IMR-90 (cell line): ENCODE results near the gene SPAG9. TPM values are rescaled to one million over a fixed set of nuclear protein-coding genes. Genes with fewer than 3 reads are reported as not detected.

ENCODE experiments used
- ATAC-seq: fragments of 200-7000 bp; cut with Tn5 transposase; 2 replicates; pipeline ENCODE4 v1.9.1; 2020; ENCODE audit warnings: low read depth, mild to moderate bottlenecking, moderate library complexity
- BruUV-seq: library from RNA; stranded (reverse); fragments of 400-500 nt; replicated peaks from 2 replicates; lab custom pipeline; 2021; lab: Mats Ljungman, UMichigan
- CTCF ChIA-PET: fragments of 300-600 bp; formaldehyde crosslinking; extraction: SDS; loops from one replicate; lab custom pipeline; 2021; ENCODE audit warnings: antibody characterized with exemption; lab: Yijun Ruan, JAX
- POLR2A ChIA-PET: fragments of 300-600 bp; sonication (Branson Sonifier 250); formaldehyde crosslinking; loops from one replicate; lab custom pipeline; 2022; ENCODE audit warnings: antibody characterized with exemption; ENCODE audit not compliant: unreplicated experiment; lab: Charles Lee
- DNase-seq: peaks from one replicate; pipeline ENCODE4 v3.0.0; 2013
- H2AFZ ChIP-seq: replicated peaks from 2 replicates; pipeline ENCODE3; 2013; ENCODE audit warnings: low read length, mild to moderate bottlenecking; ENCODE audit not compliant: poor library complexity
- H2AK5ac ChIP-seq: 2 replicates; pipeline ENCODE4 v1.6.1; 2013; ENCODE audit warnings: low read depth, low read length, inconsistent platforms
- H2AK9ac ChIP-seq: replicated peaks from 2 replicates; pipeline ENCODE3; 2013; ENCODE audit warnings: mild to moderate bottlenecking, low read depth, low read length, moderate library complexity; ENCODE audit not compliant: poor library complexity
- H2BK120ac ChIP-seq: 2 replicates; pipeline ENCODE4 v1.6.1; 2013; ENCODE audit warnings: low read depth, low read length, inconsistent platforms
- H2BK15ac ChIP-seq: 3 replicates; pipeline ENCODE4 v1.6.1; 2013; ENCODE audit warnings: low read depth, low read length, inconsistent platforms
- H2BK20ac ChIP-seq: 2 replicates; pipeline ENCODE4 v1.6.1; 2013; ENCODE audit warnings: low read depth, mild to moderate bottlenecking, inconsistent platforms, low read length, moderate library complexity
- H2BK5ac ChIP-seq: 2 replicates; pipeline ENCODE4 v1.6.1; 2013; ENCODE audit warnings: mild to moderate bottlenecking, low read depth, low read length, inconsistent platforms; ENCODE audit not compliant: poor library complexity, severe bottlenecking
- H3K14ac ChIP-seq: replicated peaks from 2 replicates; pipeline ENCODE4 v1.6.1; 2013; ENCODE audit warnings: low read depth, low read length, inconsistent platforms
- H3K18ac ChIP-seq: 2 replicates; pipeline ENCODE4 v1.6.1; 2013; ENCODE audit warnings: low read depth, low read length, control low read depth
- H3K23ac ChIP-seq: 2 replicates; pipeline ENCODE4 v1.6.1; 2013; ENCODE audit warnings: low read depth, low read length, inconsistent platforms
- H3K27ac ChIP-seq: 2 replicates; pipeline ENCODE4 v1.5.1; 2013; ENCODE audit warnings: mild to moderate bottlenecking, control low read depth, low read length; ENCODE audit not compliant: insufficient read depth
- H3K27me3 ChIP-seq: 2 replicates; pipeline ENCODE4 v1.6.1; 2013; ENCODE audit warnings: low read length; ENCODE audit not compliant: control insufficient read depth, insufficient read depth
- H3K36me3 ChIP-seq: 2 replicates; pipeline ENCODE4 v1.6.1; 2013; ENCODE audit warnings: low read length, mixed read lengths; ENCODE audit not compliant: control insufficient read depth, insufficient read depth
- H3K4ac ChIP-seq: 2 replicates; pipeline ENCODE4 v1.6.1; 2013; ENCODE audit warnings: low read depth, low read length, inconsistent platforms
- H3K4me1 ChIP-seq: 2 replicates; pipeline ENCODE4 v1.6.1; 2013; ENCODE audit warnings: low read length, mixed read lengths; ENCODE audit not compliant: control insufficient read depth, insufficient read depth
- H3K4me2 ChIP-seq: 2 replicates; pipeline ENCODE4 v1.6.1; 2013; ENCODE audit warnings: low read depth, mild to moderate bottlenecking, control low read depth, low read length, moderate library complexity
- H3K4me3 ChIP-seq: 2 replicates; pipeline ENCODE4 v1.5.1; 2013; ENCODE audit warnings: low read depth, mild to moderate bottlenecking, control low read depth, low read length, moderate library complexity; ENCODE audit not compliant: insufficient read depth
- H3K56ac ChIP-seq: 2 replicates; pipeline ENCODE4 v1.6.1; 2013; ENCODE audit warnings: low read length, inconsistent platforms; ENCODE audit not compliant: insufficient read depth; ENCODE audit errors: extremely low read depth
- H3K79me1 ChIP-seq, 2 experiments: 2 replicates each; pipeline ENCODE4 v1.6.1; 2013; ENCODE audit warnings: low read length in 2 of 2, inconsistent platforms in 1 of 2, low read depth in 1 of 2
- H3K9ac ChIP-seq: 2 replicates; pipeline ENCODE4 v1.6.1; 2013; ENCODE audit warnings: low read depth, low read length, control low read depth
- H3K9me1 ChIP-seq: 2 replicates; pipeline ENCODE4 v1.6.1; 2013; ENCODE audit warnings: low read length, inconsistent platforms; ENCODE audit not compliant: insufficient read depth
- H3K9me3 ChIP-seq: 2 replicates; pipeline ENCODE4 v1.6.1; 2013; ENCODE audit warnings: low read length; ENCODE audit not compliant: control insufficient read depth, insufficient read depth
- H4K20me1 ChIP-seq: 2 replicates; pipeline ENCODE4 v1.6.1; 2013; ENCODE audit warnings: low read length, inconsistent platforms; ENCODE audit not compliant: insufficient read depth
- H4K5ac ChIP-seq: 2 replicates; pipeline ENCODE4 v1.6.1; 2013; ENCODE audit warnings: mild to moderate bottlenecking, low read depth, low read length, control low read depth
- H4K8ac ChIP-seq, 2 experiments: 2 replicates each; pipeline ENCODE4 v1.6.1; 2013; ENCODE audit warnings: low read depth in 2 of 2, low read length in 2 of 2, control low read depth in 1 of 2, inconsistent platforms in 1 of 2
- H4K91ac ChIP-seq: 2 replicates; pipeline ENCODE4 v1.6.1; 2013; ENCODE audit warnings: low read depth, low read length, inconsistent platforms; ENCODE audit not compliant: insufficient read depth
- BHLHE40 ChIP-seq: fragments of 150-350 bp; IDR thresholded peaks from 2 replicates; pipeline ENCODE4 v1.6.1; 2016; ENCODE audit warnings: mild to moderate bottlenecking, low read depth, low read length
- POLR2A ChIP-seq: IDR thresholded peaks from 2 replicates; pipeline ENCODE4 v1.6.1; 2012; ENCODE audit warnings: mild to moderate bottlenecking, low read depth, low read length
- WGBS, 2 experiments: methylation state at CpG; one replicate each; pipeline versions ENCODE4 v1.1.5 to v1.1.7; 2013; ENCODE audit warnings: missing lambda C conversion rate in 2 of 2; ENCODE audit not compliant: insufficient read length in 1 of 2; ENCODE audit errors: extremely low coverage in 2 of 2; 5-methylcytosine and 5-hydroxymethylcytosine counted together
- dilution Hi-C: fragments of 300-500 bp; cut with HindIII; formaldehyde crosslinking; loops from one replicate; pipeline ENCODE4 v1.14.3; 2018; ENCODE audit warnings: low sequenced_read_pairs; ENCODE audit not compliant: unreplicated experiment
- in situ Hi-C: fragments of 300-500 bp; cut with MboI; formaldehyde crosslinking; loops from 3 replicates; pipeline ENCODE4 v1.14.3; 2019; ENCODE audit warnings: low sequenced_read_pairs, inconsistent platforms, mixed read lengths
- intact Hi-C: fragments of 100-400 bp; cut with micrococcal nuclease; formaldehyde crosslinking; loops from 2 replicates; pipeline ENCODE4 v1.10.0; 2022
- polyA plus RNA-seq, 3 experiments: library from polyadenylated mRNA; depleted of rRNA; stranded (reverse); fragments of >200 nt; gene quantifications; 2 replicates each; pipeline ENCODE4 v1.2.3, GENCODE V29; 2012; ENCODE audit warnings: low replicate concordance in 1 of 3
- total RNA-seq: library from RNA; depleted of rRNA; stranded (reverse); fragments of >200 nt; gene quantifications from 2 replicates; pipeline ENCODE4 v1.2.3, GENCODE V29; 2012

The SPAG9 gene
- total and polyA plus RNA-seq, 2 of the 4 experiments (the other 2 are of a cell fraction) = 26.7 to 75.5 TPM

- H3K27me3 ChIP-seq = no peaks in the 10 kb centered on the region
- peak; percentile 34; the same call in 1 of the 2 replicates for TF ChIP-seq BHLHE40
- no peak for TF ChIP-seq POLR2A
- no CpG with 5 or more reads among the region's 2 CpGs for WGBS, 2 experiments
- no peak overlapping the region for H2BK15ac ChIP-seq
- CTCF ChIA-PET = no interaction called here
- dilution Hi-C loops = no loop called here
- no peak overlapping the region for H3K4me2 ChIP-seq
- DNase-seq = peak; percentile 70
- H3K18ac ChIP-seq = no peak overlapping the region
- H2AFZ ChIP-seq = no peak overlapping the region
- peaks cover 10% of the 10 kb centered on the region for H4K20me1 ChIP-seq
- H4K8ac ChIP-seq = 0 out of 4 replicates have a peak overlapping the region, but pooled peaks of 1 of the 2 experiments have one; percentile 17
- H2BK5ac ChIP-seq = no peak overlapping the region
- no peak overlapping the region for H2AK9ac ChIP-seq
- H4K91ac ChIP-seq = no peak overlapping the region
- no peak overlapping the region for H2BK120ac ChIP-seq
- no peaks in the 10 kb centered on the region for H3K36me3 ChIP-seq
- H2AK5ac ChIP-seq = peak overlapping the region; percentile 51; the same call in 1 of the 2 replicates
- H3K23ac ChIP-seq = no peak overlapping the region
- H4K5ac ChIP-seq = no peak overlapping the region
- no peak overlapping the region for H3K27ac ChIP-seq
- in situ Hi-C loops = no loop called here
- H3K4ac ChIP-seq = no peak overlapping the region
- peak overlapping the region; percentile 74; the same call in 1 of the 2 replicates for H3K14ac ChIP-seq
- no peaks in the 10 kb centered on the region for H3K9me3 ChIP-seq
- peaks cover 2% of the 10 kb centered on the region for H3K9me1 ChIP-seq
- no peak overlapping the region for H3K9ac ChIP-seq
- H3K4me3 ChIP-seq = no peak overlapping the region
- no peak overlapping the region for H2BK20ac ChIP-seq
- no peak for ATAC-seq
- H3K56ac ChIP-seq = no peak overlapping the region
- H3K4me1 ChIP-seq = peaks cover 12% of the 10 kb centered on the region
- no TSS peak for BruUV-seq
- POLR2A ChIA-PET = no interaction called here
- intact Hi-C loops = no loop called here
- peaks cover 16 to 52% of the 10 kb centered on the region in 2 experiments for H3K79me1 ChIP-seq
Observed at GRCh38 chr17:51059781-51060180, 60.9 kb downstream of the SPAG9 start.
